ENCODE measurements around the gene RILPL2.

GRCh38 chr12:123471374-123472068, 35.0 kb upstream of the RILPL2 start:
- no peak for TF ChIP-seq POLR2AphosphoS5 (IDR thresholded peaks at IDR 0.05; ENCODE audit: insufficient read depth in 1 of 2, low read depth in 1 of 2)
- TF ChIP-seq, protein P1, sequence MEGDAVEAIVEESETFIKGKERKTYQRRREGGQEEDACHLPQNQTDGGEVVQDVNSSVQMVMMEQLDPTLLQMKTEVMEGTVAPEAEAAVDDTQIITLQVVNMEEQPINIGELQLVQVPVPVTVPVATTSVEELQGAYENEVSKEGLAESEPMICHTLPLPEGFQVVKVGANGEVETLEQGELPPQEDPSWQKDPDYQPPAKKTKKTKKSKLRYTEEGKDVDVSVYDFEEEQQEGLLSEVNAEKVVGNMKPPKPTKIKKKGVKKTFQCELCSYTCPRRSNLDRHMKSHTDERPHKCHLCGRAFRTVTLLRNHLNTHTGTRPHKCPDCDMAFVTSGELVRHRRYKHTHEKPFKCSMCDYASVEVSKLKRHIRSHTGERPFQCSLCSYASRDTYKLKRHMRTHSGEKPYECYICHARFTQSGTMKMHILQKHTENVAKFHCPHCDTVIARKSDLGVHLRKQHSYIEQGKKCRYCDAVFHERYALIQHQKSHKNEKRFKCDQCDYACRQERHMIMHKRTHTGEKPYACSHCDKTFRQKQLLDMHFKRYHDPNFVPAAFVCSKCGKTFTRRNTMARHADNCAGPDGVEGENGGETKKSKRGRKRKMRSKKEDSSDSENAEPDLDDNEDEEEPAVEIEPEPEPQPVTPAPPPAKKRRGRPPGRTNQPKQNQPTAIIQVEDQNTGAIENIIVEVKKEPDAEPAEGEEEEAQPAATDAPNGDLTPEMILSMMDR (IDR thresholded peaks at IDR 0.05), result no peak

Measured in vagina (tissue), 2 donors.